Left ventricle myocardium inferior (tissue), 1 donor: ENCODE data around the gene BAG5. TPM values are rescaled to one million over a fixed set of nuclear protein-coding genes. Genes with fewer than 3 reads are reported as not detected.
"Not testable (repeated sequence)": the region's sequence is repeated elsewhere in the genome, so short reads cannot be mapped to it uniquely, and the experiment has no call there.

ENCODE experiments used
- DNase-seq: peaks from one replicate; pipeline ENCODE4 v3.0.0-alpha.2; 2020
- H3K27ac ChIP-seq: fragments of 200-600 bp; replicated peaks from 2 replicates; pipeline ENCODE4 v1.8.0; 2021
- H3K27me3 ChIP-seq: fragments of 200-600 bp; 2 replicates; pipeline ENCODE4 v1.8.0; 2021; ENCODE audit warnings: low read depth
- H3K36me3 ChIP-seq: fragments of 200-600 bp; 2 replicates; pipeline ENCODE4 v1.8.0; 2021
- H3K4me1 ChIP-seq: fragments of 200-600 bp; 2 replicates; pipeline ENCODE4 v1.8.0; 2021
- H3K4me3 ChIP-seq: fragments of 200-600 bp; 2 replicates; pipeline ENCODE4 v1.8.0; 2021; ENCODE audit warnings: mild to moderate bottlenecking, moderate library complexity
- H3K9me3 ChIP-seq: fragments of 200-600 bp; replicated peaks from 2 replicates; pipeline ENCODE4 v1.8.0; 2021
- CTCF ChIP-seq: fragments of 200-600 bp; IDR thresholded peaks from 2 replicates; pipeline ENCODE4 v1.8.0; 2021; ENCODE audit warnings: antibody characterized with exemption, mild to moderate bottlenecking, borderline replicate concordance
- intact Hi-C: fragments of 100-400 bp; cut with micrococcal nuclease; formaldehyde crosslinking; loops from one replicate; pipeline ENCODE4 v1.11.0; 2022
- total RNA-seq: library from RNA; stranded (reverse); fragmentation: NEBNext Ultra II Directional; extraction: Animal tissue kit (Norgen Biotek cat#: 25700); gene quantifications from one replicate; pipeline ENCODE4 v1.2.1, GENCODE V29; 2021
- donor health status: DM: no; HTN: yes; CAD: no; lungs with severe emphysema.

BAG5 gene
- total RNA-seq, 1 donor from 2014 or later: 16.7 TPM

- no peaks in the 10 kb centered on the region for H3K9me3 ChIP-seq
- peak; percentile 49 for DNase-seq
- H3K4me3 ChIP-seq: no peak overlapping the region
- peaks cover 29% of the 10 kb centered on the region for H3K36me3 ChIP-seq
- peaks cover 55% of the 10 kb centered on the region for H3K4me1 ChIP-seq
- intact Hi-C loops: no loop called here
- H3K27me3 ChIP-seq: no peaks in the 10 kb centered on the region
- peak overlapping the region; percentile 84 for H3K27ac ChIP-seq
- TF ChIP-seq CTCF: no peak
These were observed 49.5 kb downstream of the BAG5 start for GRCh38 chr14:103512701-103513611.

GRCh38 chr14:103512180-103512579, 50.3 kb downstream of the BAG5 start:
- intact Hi-C loops, DNase-seq, H3K4me3 ChIP-seq, H3K27me3 ChIP-seq, H3K9me3 ChIP-seq: not testable (repeated sequence)
- Histone ChIP-seq H3K27ac (peak overlapping the region; percentile 84), H3K36me3 (peaks cover 37% of the 10 kb centered on the region), H3K4me1 (peaks cover 51% of the 10 kb centered on the region)

GRCh38 chr14:103510724-103511693, 51.4 kb downstream of the BAG5 start:
- H3K4me1 ChIP-seq: peaks cover 39% of the 10 kb centered on the region
- H3K36me3 ChIP-seq: peaks cover 41% of the 10 kb centered on the region
- no peak for DNase-seq
- no peaks in the 10 kb centered on the region for H3K27me3 ChIP-seq
- intact Hi-C loops: no loop called here
- no peak overlapping the region for H3K27ac ChIP-seq
- no peak for TF ChIP-seq CTCF
- no peaks in the 10 kb centered on the region for H3K9me3 ChIP-seq
- H3K4me3 ChIP-seq: no peak overlapping the region

GRCh38 chr14:103509864-103510723, 52.4 kb downstream of the BAG5 start:
- peaks cover 33% of the 10 kb centered on the region for H3K4me1 ChIP-seq
- no peaks in the 10 kb centered on the region for H3K27me3 ChIP-seq
- no peak for TF ChIP-seq CTCF
- no peak overlapping the region for H3K27ac ChIP-seq
- H3K4me3 ChIP-seq: no peak overlapping the region
- no peak for DNase-seq
- peaks cover 50% of the 10 kb centered on the region for H3K36me3 ChIP-seq
- no peaks in the 10 kb centered on the region for H3K9me3 ChIP-seq
- intact Hi-C loops: no loop called here

GRCh38 chr14:103508521-103509329, 53.7 kb downstream of the BAG5 start:
- H3K27ac ChIP-seq: peak overlapping the region; percentile 18
- no peak for DNase-seq
- no peak overlapping the region for H3K4me3 ChIP-seq
- intact Hi-C loops: no loop called here
- peaks cover 64% of the 10 kb centered on the region for H3K36me3 ChIP-seq
- no peak for TF ChIP-seq CTCF
- H3K4me1 ChIP-seq: peaks cover 26% of the 10 kb centered on the region
- no peaks in the 10 kb centered on the region for H3K27me3 ChIP-seq
- H3K9me3 ChIP-seq: no peaks in the 10 kb centered on the region
